LNCAP (cell line): Measurements from ENCODE around the gene SEPTIN2.
A peak's percentile ranks its signal among the peaks of the same experiment; 100 is the strongest.

Experiments used
- CTCF ChIP-seq: fragments of 450-650 bp; IDR thresholded peaks from 2 replicates; pipeline ENCODE4 v1.5.1; 2017; ENCODE audit warnings: mild to moderate bottlenecking

SEPTIN2 gene

GRCh38 chr2:241312082-241312481, 3.6 kb upstream of the SEPTIN2 start:
- no peak for TF ChIP-seq CTCF

- TF ChIP-seq CTCF = no peak
Observed at GRCh38 chr2:241313543-241314095, 2.1 kb upstream of the SEPTIN2 start.

- no peak for TF ChIP-seq CTCF
Observed at GRCh38 chr2:241314226-241315092, 1.3 kb upstream of the SEPTIN2 start.

- TF ChIP-seq CTCF = peak; percentile 42; the same call in 1 of the 2 replicates
Observed at GRCh38 chr2:241315093-241315878, 439 bp upstream of the SEPTIN2 start, which contains the start of gene HDLBP. TSS of gene HDLBP (minus strand) at chr2:241315672. CDS start at chr2:241266869, 48,803 bp downstream.

- no peak for TF ChIP-seq CTCF
Observed at GRCh38 chr2:241316825-241317224, 1.1 kb downstream of the SEPTIN2 start.

GRCh38 chr2:241317391-241317790, 1.7 kb downstream of the SEPTIN2 start:
- no peak for TF ChIP-seq CTCF

- no peak for TF ChIP-seq CTCF
Observed at GRCh38 chr2:241320394-241320793, 4.7 kb downstream of the SEPTIN2 start.
